ENCODE results near the gene TMEM63C.

TMEM63C gene

GRCh38 chr14:77284066-77284465 is 102.5 kb downstream of the TMEM63C start:
- Mint-ChIP-seq H3K4me1 (ENCODE audit: low read depth) (peaks cover 8% of the 10 kb centered on the region), H3K27me3 (no peaks in the 10 kb centered on the region), H3K4me3 (no peak overlapping the region), H3K36me3 (ENCODE audit: low read depth) (peaks cover 64% of the 10 kb centered on the region), H3K27ac (no peak overlapping the region), H3K9me3 (no peaks in the 10 kb centered on the region)
- intact Hi-C loops (cut with micrococcal nuclease) = no loop called here

GRCh38 chr14:77284466-77284865 is 102.9 kb downstream of the TMEM63C start:
- H3K27me3 Mint-ChIP-seq = no peaks in the 10 kb centered on the region
- no peak overlapping the region for H3K27ac Mint-ChIP-seq
- peaks cover 8% of the 10 kb centered on the region for H3K4me1 Mint-ChIP-seq (ENCODE audit: low read depth)
- H3K9me3 Mint-ChIP-seq = no peaks in the 10 kb centered on the region
- H3K36me3 Mint-ChIP-seq (ENCODE audit: low read depth) = peaks cover 60% of the 10 kb centered on the region
- no peak overlapping the region for H3K4me3 Mint-ChIP-seq
- intact Hi-C loops (cut with micrococcal nuclease) = no loop called here

- no peak overlapping the region for H3K27ac Mint-ChIP-seq
- intact Hi-C loops (cut with micrococcal nuclease) = no loop called here
- peaks cover 55% of the 10 kb centered on the region for H3K36me3 Mint-ChIP-seq (ENCODE audit: low read depth)
- H3K27me3 Mint-ChIP-seq = no peaks in the 10 kb centered on the region
- peaks cover 8% of the 10 kb centered on the region for H3K4me1 Mint-ChIP-seq (ENCODE audit: low read depth)
- H3K4me3 Mint-ChIP-seq = no peak overlapping the region
- no peaks in the 10 kb centered on the region for H3K9me3 Mint-ChIP-seq
Measured at GRCh38 chr14:77286576-77286975, 105.0 kb downstream of the TMEM63C start.

DNA sequence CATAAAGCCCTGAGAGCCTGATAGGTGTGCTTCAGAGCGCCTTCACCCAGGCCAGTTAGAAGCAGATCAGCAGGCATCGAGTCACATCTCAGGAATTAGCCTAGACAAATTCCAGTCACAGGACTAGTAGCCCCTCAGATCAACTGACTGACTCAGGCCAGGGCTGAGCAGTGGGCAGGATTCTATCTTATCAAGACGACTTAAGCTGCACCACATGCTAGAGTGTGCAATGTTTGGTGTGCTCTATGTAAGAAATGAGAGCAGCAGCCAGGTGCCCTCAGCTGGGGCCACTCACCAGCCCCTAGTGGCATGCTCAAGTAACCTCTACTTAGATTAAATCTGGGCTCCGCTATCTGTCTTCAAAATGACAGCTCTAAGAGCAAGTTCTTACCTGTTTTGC is 109.1 kb downstream of the TMEM63C start:
- peaks cover 42% of the 10 kb centered on the region for H3K36me3 Mint-ChIP-seq (ENCODE audit: low read depth)
- no peak overlapping the region for H3K27ac Mint-ChIP-seq
- H3K9me3 Mint-ChIP-seq = no peaks in the 10 kb centered on the region
- H3K4me1 Mint-ChIP-seq (ENCODE audit: low read depth) = peaks cover 8% of the 10 kb centered on the region
- H3K4me3 Mint-ChIP-seq = no peak overlapping the region
- no peaks in the 10 kb centered on the region for H3K27me3 Mint-ChIP-seq
- intact Hi-C loops (cut with micrococcal nuclease) = no loop called here

DNA sequence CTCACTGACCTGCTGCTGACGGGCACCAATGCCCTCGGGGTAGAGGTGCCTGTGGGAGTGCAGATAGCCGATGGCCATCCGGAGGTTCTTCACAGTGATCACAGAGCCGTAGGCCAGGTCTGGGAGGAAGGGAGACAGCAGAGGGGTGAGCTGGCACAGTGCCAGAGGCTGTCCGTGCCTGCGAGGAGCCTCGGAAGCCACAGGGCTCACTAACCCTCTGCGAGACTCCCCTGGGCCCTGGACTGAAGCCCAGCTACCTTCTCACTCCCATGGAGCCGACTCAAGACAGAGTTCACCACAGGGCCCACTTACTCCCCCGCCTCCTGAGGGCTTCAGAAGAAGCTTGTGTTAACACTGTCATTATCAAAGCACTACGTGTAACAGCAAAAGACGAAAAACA is 114.6 kb downstream of the TMEM63C start:
- Mint-ChIP-seq H3K27ac (no peak overlapping the region), H3K4me1 (ENCODE audit: low read depth) (peaks cover 11% of the 10 kb centered on the region), H3K4me3 (no peak overlapping the region), H3K27me3 (no peaks in the 10 kb centered on the region), H3K9me3 (no peaks in the 10 kb centered on the region), H3K36me3 (ENCODE audit: low read depth) (peaks cover 43% of the 10 kb centered on the region)
- intact Hi-C loops (cut with micrococcal nuclease) = no loop called here

GRCh38 chr14:77296906-77297305 is 115.3 kb downstream of the TMEM63C start:
- H3K36me3 Mint-ChIP-seq (ENCODE audit: low read depth) = peaks cover 43% of the 10 kb centered on the region
- no peaks in the 10 kb centered on the region for H3K9me3 Mint-ChIP-seq
- no peak overlapping the region for H3K4me3 Mint-ChIP-seq
- H3K27me3 Mint-ChIP-seq = no peaks in the 10 kb centered on the region
- peaks cover 11% of the 10 kb centered on the region for H3K4me1 Mint-ChIP-seq (ENCODE audit: low read depth)
- no peak overlapping the region for H3K27ac Mint-ChIP-seq
- intact Hi-C loops (cut with micrococcal nuclease) = no loop called here

DNA sequence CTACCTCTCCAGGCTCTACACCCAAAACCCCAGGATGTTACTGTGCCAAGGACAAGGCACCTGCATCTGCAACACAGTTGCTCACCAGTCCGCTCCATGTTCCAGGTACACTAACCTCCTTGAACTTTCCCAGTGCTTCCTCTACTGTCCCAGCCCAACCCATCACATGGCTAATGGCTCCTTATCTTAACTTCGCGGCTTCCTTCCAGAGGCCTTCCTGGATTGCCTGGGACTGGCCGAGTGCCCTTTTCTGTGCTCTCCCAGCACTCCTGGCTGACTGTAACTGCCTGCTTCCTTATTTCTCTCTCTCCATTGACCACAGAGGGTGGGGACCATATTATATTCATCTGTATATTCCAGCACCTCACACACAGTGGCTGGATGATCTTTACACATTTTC is 118.2 kb downstream of the TMEM63C start:
- no peaks in the 10 kb centered on the region for H3K27me3 Mint-ChIP-seq
- no peaks in the 10 kb centered on the region for H3K9me3 Mint-ChIP-seq
- peaks cover 28% of the 10 kb centered on the region for H3K4me1 Mint-ChIP-seq (ENCODE audit: low read depth)
- no peak overlapping the region for H3K4me3 Mint-ChIP-seq
- intact Hi-C loops (cut with micrococcal nuclease) = loop anchor here (2.0 kb wide), 2 partner anchors 17 to 251 kb away; no protein-coding TSS in a partner anchor
- peaks cover 52% of the 10 kb centered on the region for H3K36me3 Mint-ChIP-seq (ENCODE audit: low read depth)
- peak overlapping the region; percentile 24 for H3K27ac Mint-ChIP-seq

DNA sequence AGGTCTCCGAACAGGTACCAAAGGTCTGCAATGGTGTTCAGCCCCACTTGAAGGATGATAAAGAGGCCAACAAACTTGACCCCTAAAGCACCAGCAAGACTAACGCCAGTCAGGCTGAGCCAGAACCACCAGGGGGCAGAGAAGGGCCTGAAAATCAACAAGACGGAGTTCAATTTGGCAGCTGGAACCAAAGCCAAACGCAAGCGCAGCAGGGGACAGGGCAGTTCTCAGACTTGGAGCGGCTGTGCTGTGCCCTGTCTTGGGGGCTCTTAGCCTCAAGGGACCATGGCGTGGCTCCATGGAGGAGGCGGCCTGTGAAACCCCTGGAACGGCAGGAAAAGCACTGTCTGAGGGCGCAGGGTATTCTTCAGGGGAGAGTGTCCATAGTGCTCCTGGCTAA is 119.5 kb downstream of the TMEM63C start:
- intact Hi-C loops (cut with micrococcal nuclease) = loop anchor here (2.0 kb wide), 1 partner anchor 16 kb away; no protein-coding TSS in a partner anchor
- no peaks in the 10 kb centered on the region for H3K27me3 Mint-ChIP-seq
- H3K9me3 Mint-ChIP-seq = no peaks in the 10 kb centered on the region
- H3K36me3 Mint-ChIP-seq (ENCODE audit: low read depth) = peaks cover 49% of the 10 kb centered on the region
- H3K4me1 Mint-ChIP-seq (ENCODE audit: low read depth) = peaks cover 28% of the 10 kb centered on the region
- H3K27ac Mint-ChIP-seq = no peak overlapping the region
- no peak overlapping the region for H3K4me3 Mint-ChIP-seq

- Mint-ChIP-seq H3K9me3 (no peaks in the 10 kb centered on the region), H3K4me3 (no peak overlapping the region), H3K4me1 (ENCODE audit: low read depth) (peaks cover 28% of the 10 kb centered on the region), H3K27me3 (no peaks in the 10 kb centered on the region), H3K36me3 (ENCODE audit: low read depth) (peaks cover 33% of the 10 kb centered on the region), H3K27ac (no peak overlapping the region)
- intact Hi-C loops (cut with micrococcal nuclease) = no loop called here
Measured at GRCh38 chr14:77302926-77303325, 121.3 kb downstream of the TMEM63C start.

DNA sequence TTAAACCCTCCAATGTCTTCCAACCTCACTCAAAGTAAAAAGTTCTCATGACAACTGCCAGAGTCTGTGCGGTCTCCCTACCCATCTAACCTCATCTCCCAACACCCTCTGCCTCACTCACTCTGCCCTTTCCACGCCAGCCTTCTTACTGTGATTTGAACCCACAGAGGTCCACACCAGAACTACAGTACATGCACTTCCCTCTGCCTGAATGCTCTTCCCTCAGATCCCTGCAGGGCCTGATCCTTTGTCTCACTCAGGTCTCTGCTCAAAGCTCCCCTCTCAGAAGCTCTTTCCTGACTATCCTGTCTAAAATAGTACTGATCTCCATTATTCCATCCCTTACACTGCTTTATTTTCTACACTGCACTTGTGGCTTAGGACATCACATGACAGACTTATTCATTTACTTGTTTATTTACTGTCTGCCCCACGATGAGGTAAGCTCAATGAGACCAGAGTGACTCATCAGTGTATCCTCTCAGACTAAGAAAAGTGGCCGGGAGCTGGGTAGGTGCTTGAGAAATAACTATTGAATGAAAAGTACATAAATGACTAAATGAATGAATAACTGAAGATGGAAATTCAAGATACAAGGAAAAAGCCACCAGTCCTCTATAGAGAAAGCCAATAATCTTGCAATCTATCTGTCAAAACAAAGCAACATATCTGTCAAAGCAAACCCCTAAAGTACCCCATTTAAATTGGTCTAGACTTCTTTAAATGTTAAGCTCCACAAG is 122.0 kb downstream of the TMEM63C start:
- intact Hi-C loops (cut with micrococcal nuclease) = no loop called here
- H3K27ac Mint-ChIP-seq = no peak overlapping the region
- H3K9me3 Mint-ChIP-seq = no peaks in the 10 kb centered on the region
- no peaks in the 10 kb centered on the region for H3K27me3 Mint-ChIP-seq
- peaks cover 29% of the 10 kb centered on the region for H3K4me1 Mint-ChIP-seq (ENCODE audit: low read depth)
- H3K4me3 Mint-ChIP-seq = no peak overlapping the region
- H3K36me3 Mint-ChIP-seq (ENCODE audit: low read depth) = peaks cover 26% of the 10 kb centered on the region

- H3K9me3 Mint-ChIP-seq = no peaks in the 10 kb centered on the region
- intact Hi-C loops (cut with micrococcal nuclease) = no loop called here
- H3K27ac Mint-ChIP-seq = no peak overlapping the region
- peaks cover 23% of the 10 kb centered on the region for H3K36me3 Mint-ChIP-seq (ENCODE audit: low read depth)
- H3K27me3 Mint-ChIP-seq = no peaks in the 10 kb centered on the region
- no peak overlapping the region for H3K4me3 Mint-ChIP-seq
- H3K4me1 Mint-ChIP-seq (ENCODE audit: low read depth) = peaks cover 29% of the 10 kb centered on the region
Measured at GRCh38 chr14:77305696-77306095, 124.1 kb downstream of the TMEM63C start.

GRCh38 chr14:77306416-77306815 is 124.8 kb downstream of the TMEM63C start:
- Mint-ChIP-seq H3K27ac (no peak overlapping the region), H3K4me1 (ENCODE audit: low read depth) (peaks cover 36% of the 10 kb centered on the region), H3K36me3 (ENCODE audit: low read depth) (peaks cover 23% of the 10 kb centered on the region), H3K4me3 (no peak overlapping the region), H3K9me3 (no peaks in the 10 kb centered on the region), H3K27me3 (no peaks in the 10 kb centered on the region)
- intact Hi-C loops (cut with micrococcal nuclease) = no loop called here

- H3K9me3 Mint-ChIP-seq = no peaks in the 10 kb centered on the region
- no peaks in the 10 kb centered on the region for H3K27me3 Mint-ChIP-seq
- H3K4me1 Mint-ChIP-seq (ENCODE audit: low read depth) = peaks cover 40% of the 10 kb centered on the region
- intact Hi-C loops (cut with micrococcal nuclease) = no loop called here
- no peak overlapping the region for H3K27ac Mint-ChIP-seq
- no peak overlapping the region for H3K4me3 Mint-ChIP-seq
- peaks cover 23% of the 10 kb centered on the region for H3K36me3 Mint-ChIP-seq (ENCODE audit: low read depth)
Measured at GRCh38 chr14:77306851-77307496, 125.4 kb downstream of the TMEM63C start.
